HG03196 (cell line): ENCODE data around the gene SMPX.

Experiments
- ATAC-seq: cut with Tn5 transposase; IDR thresholded peaks from one replicate; pipeline ENCODE4 v1.9.1; 2021; ENCODE audit not compliant: unreplicated experiment

Gene SMPX

GRCh38 chrX:21715825-21716224, 42.1 kb downstream of the SMPX start:
- ATAC-seq: no peak

- ATAC-seq: no peak
These were observed 42.6 kb downstream of the SMPX start for GRCh38 chrX:21715337-21715736.

GRCh38 chrX:21711848-21712197, 46.1 kb downstream of the SMPX start:
- ATAC-seq: no peak

GRCh38 chrX:21711129-21711847, 46.6 kb downstream of the SMPX start:
- ATAC-seq: no peak

- no peak for ATAC-seq
These were observed 49.8 kb downstream of the SMPX start for GRCh38 chrX:21708116-21708515.

GRCh38 chrX:21705225-21705624, 52.7 kb downstream of the SMPX start:
- ATAC-seq: no peak

GRCh38 chrX:21702725-21703124, 55.2 kb downstream of the SMPX start:
- no peak for ATAC-seq

GRCh38 chrX:21700967-21701366, 56.9 kb downstream of the SMPX start:
- ATAC-seq: no peak

GRCh38 chrX:21700275-21700674, 57.6 kb downstream of the SMPX start:
- no peak for ATAC-seq

- no peak for ATAC-seq
These were observed 58.8 kb downstream of the SMPX start for GRCh38 chrX:21699136-21699535.

GRCh38 chrX:21698272-21698671, 59.6 kb downstream of the SMPX start:
- ATAC-seq: no peak

- no peak for ATAC-seq
These were observed 66.4 kb downstream of the SMPX start for GRCh38 chrX:21691512-21692018.

- no peak for ATAC-seq
These were observed 74.0 kb downstream of the SMPX start for GRCh38 chrX:21683941-21684340.

GRCh38 chrX:21678048-21678612, 79.8 kb downstream of the SMPX start:
- no peak for ATAC-seq

GRCh38 chrX:21675931-21676330, 82.0 kb downstream of the SMPX start:
- no peak for ATAC-seq

- no peak for ATAC-seq
These were observed 83.3 kb downstream of the SMPX start for GRCh38 chrX:21674430-21675186.

GRCh38 chrX:21666679-21667078, 91.2 kb downstream of the SMPX start:
- ATAC-seq: no peak

GRCh38 chrX:21666252-21666651, 91.7 kb downstream of the SMPX start:
- ATAC-seq: no peak

- ATAC-seq: no peak
These were observed 95.2 kb downstream of the SMPX start for GRCh38 chrX:21662761-21663160.

- no peak for ATAC-seq
These were observed 96.6 kb downstream of the SMPX start for GRCh38 chrX:21661316-21661715.

- no peak for ATAC-seq
These were observed 97.8 kb downstream of the SMPX start for GRCh38 chrX:21660156-21660555.

GRCh38 chrX:21659320-21659719, 98.6 kb downstream of the SMPX start:
- ATAC-seq: no peak
